HepG2 (cell line): Measurements from ENCODE around the gene BCO1. TPM values are rescaled to one million over a fixed set of nuclear protein-coding genes. Genes with fewer than 3 reads are reported as not detected.

Source experiments
- CBX2 ChIP-seq, 2 experiments: fragments of 200-600 bp in 1 of 2; sonication (generic); formaldehyde crosslinking in 1 of 2; IDR thresholded peaks; 2 replicates each; pipeline versions ENCODE4 v1.7.0 to v1.8.1; 2018 to 2022; ENCODE audit warnings: low read depth in 2 of 2, low read length in 1 of 2, mild to moderate bottlenecking in 1 of 2, missing genetic modification reagents in 1 of 2
- CHCHD3 ChIP-seq: sonication (generic); formaldehyde crosslinking; IDR thresholded peaks from 2 replicates; pipeline ENCODE4 v1.8.0; 2022; ENCODE audit warnings: mild to moderate bottlenecking, missing genetic modification reagents, moderate library complexity
- ELF1 ChIP-seq: sonication (generic); formaldehyde crosslinking; IDR thresholded peaks from 2 replicates; pipeline ENCODE4 v1.4.0; 2020; ENCODE audit warnings: missing genetic modification reagents
- KLF12 ChIP-seq: sonication (generic); formaldehyde crosslinking; IDR thresholded peaks from 2 replicates; pipeline ENCODE4 v1.4.0; 2020; ENCODE audit warnings: missing genetic modification reagents, borderline replicate concordance
- MYC ChIP-seq: sonication (generic); formaldehyde crosslinking; IDR thresholded peaks from 2 replicates; pipeline ENCODE4 v1.9.0; 2021; ENCODE audit warnings: missing genetic modification reagents, borderline replicate concordance
- MYNN ChIP-seq: sonication (generic); formaldehyde crosslinking; IDR thresholded peaks from 2 replicates; pipeline ENCODE4 v1.4.0; 2020; ENCODE audit warnings: mild to moderate bottlenecking, low read depth, missing genetic modification reagents
- NR3C1 ChIP-seq: sonication (generic); formaldehyde crosslinking; IDR thresholded peaks from 2 replicates; pipeline ENCODE4 v1.4.0; 2020; ENCODE audit warnings: missing genetic modification reagents
- PATZ1 ChIP-seq: sonication (generic); formaldehyde crosslinking; IDR thresholded peaks from 2 replicates; pipeline ENCODE4 v1.4.0; 2020; ENCODE audit warnings: missing genetic modification reagents
- POLR2AphosphoS2 ChIP-seq: IDR thresholded peaks from 2 replicates; pipeline ENCODE4 v1.6.1; 2011; ENCODE audit warnings: low read depth, low read length, improper control_type of control experiment
- PPARG ChIP-seq: conservative IDR thresholded peaks from 2 replicates; pipeline ENCODE4 v1.6.1; 2016; ENCODE audit warnings: missing biosample characterization, missing genetic modification reagents
- RXRB ChIP-seq: IDR thresholded peaks from 2 replicates; pipeline ENCODE4 v1.6.1; 2016; ENCODE audit warnings: borderline replicate concordance, missing genetic modification reagents, missing compliant biosample characterization
- SRSF1 ChIP-seq: fragments of 200-400 bp; formaldehyde crosslinking; optimal IDR thresholded peaks from 2 replicates; pipeline ENCODE3; 2017; ENCODE audit warnings: mild to moderate bottlenecking, low read depth, low read length, moderate library complexity
- TOE1 ChIP-seq: sonication (generic); formaldehyde crosslinking; IDR thresholded peaks from 2 replicates; pipeline ENCODE4 v1.4.0; 2020; ENCODE audit warnings: mild to moderate bottlenecking, missing genetic modification reagents
- TRAFD1 ChIP-seq: sonication (generic); formaldehyde crosslinking; IDR thresholded peaks from 2 replicates; pipeline ENCODE4 v1.5.1; 2020; ENCODE audit warnings: missing genetic modification reagents, mild to moderate bottlenecking, borderline replicate concordance
- ZBTB7B ChIP-seq: sonication (generic); formaldehyde crosslinking; IDR thresholded peaks from 2 replicates; pipeline ENCODE4 v1.4.0; 2020; ENCODE audit warnings: missing genetic modification reagents
- ZC3H4 ChIP-seq: sonication (generic); formaldehyde crosslinking; IDR thresholded peaks from 2 replicates; pipeline ENCODE4 v1.4.0; 2020; ENCODE audit warnings: missing genetic modification reagents, borderline replicate concordance
- ZKSCAN5 ChIP-seq: sonication (generic); formaldehyde crosslinking; IDR thresholded peaks from 2 replicates; pipeline ENCODE4 v1.5.1; 2020; ENCODE audit warnings: mild to moderate bottlenecking, missing genetic modification reagents
- ZNF430 ChIP-seq: sonication (generic); formaldehyde crosslinking; IDR thresholded peaks from 2 replicates; pipeline ENCODE4 v1.9.0; 2021; ENCODE audit warnings: mild to moderate bottlenecking, missing genetic modification reagents
- ZNF552 ChIP-seq: sonication (generic); formaldehyde crosslinking; IDR thresholded peaks from 2 replicates; pipeline ENCODE4 v1.9.0; 2022; ENCODE audit warnings: missing genetic modification reagents, mild to moderate bottlenecking, borderline replicate concordance
- ZNF772 ChIP-seq: sonication (generic); formaldehyde crosslinking; IDR thresholded peaks from 2 replicates; pipeline ENCODE4 v1.5.0; 2020; ENCODE audit warnings: mild to moderate bottlenecking, missing genetic modification reagents
- ZNF891 ChIP-seq: sonication (generic); formaldehyde crosslinking; IDR thresholded peaks from 2 replicates; pipeline ENCODE4 v1.5.0; 2020; ENCODE audit warnings: mild to moderate bottlenecking, missing genetic modification reagents
- polyA plus RNA-seq, 8 experiments: library from polyadenylated mRNA; depleted of rRNA in 3 of 8; stranded (reverse) in 7 of 8; unstranded in 1 of 8; fragments of >200 nt; fragmentation: Illumina TruSeq in 4 of 8; extraction: Trizol in 4 of 8; gene quantifications; 2 replicates each; pipeline versions ENCODE4 v1.2.1 to v1.2.3, GENCODE V29; 2011 to 2016; ENCODE audit warnings: low read depth in 4 of 8, missing spikeins in 1 of 8, mixed read lengths in 1 of 8; ENCODE audit not compliant: insufficient read depth in 1 of 8
- total RNA-seq, 5 experiments: library from RNA; depleted of rRNA; stranded (reverse); fragments of >200 nt; fragmentation: Illumina TruSeq; extraction: Trizol; gene quantifications; 2 replicates each; pipeline ENCODE4 v1.2.3, GENCODE V29; 2016; ENCODE audit warnings: low read depth in 1 of 5
- TF ChIP-seq, protein P1 (sequence below): sonication (generic); formaldehyde crosslinking; IDR thresholded peaks from 2 replicates; pipeline ENCODE4 v1.8.1; 2023; ENCODE audit warnings: missing genetic modification reagents, inconsistent platforms, borderline replicate concordance
- TF ChIP-seq, protein P2 (sequence below): sonication (generic); formaldehyde crosslinking; IDR thresholded peaks from 2 replicates; pipeline ENCODE4 v1.8.1; 2023; ENCODE audit warnings: mild to moderate bottlenecking, missing genetic modification reagents

The BCO1 gene
- total and polyA plus RNA-seq, 2 of the 13 experiments (the other 11 are each of a cell fraction or from before 2014, with no cell fraction given): 0.11 TPM; not detected in 1

- TF ChIP-seq PATZ1 (0 out of 2 replicates have a peak, but pooled peaks have one; percentile 23), SRSF1 (no peak), MYC (no peak), ZBTB7B (CRISPR knock-in tag) (peak; percentile 58; the same call in 1 of the 2 replicates), KLF12 (no peak), RXRB (CRISPR knock-in tag) (0 out of 2 replicates have a peak, but pooled peaks have one; percentile 16), ZNF552 (CRISPR knock-in tag) (no peak), NR3C1 (no peak), ZC3H4 (CRISPR knock-in tag) (no peak), POLR2AphosphoS2 (no peak), ZNF430 (CRISPR knock-in tag) (no peak), ELF1 (CRISPR knock-in tag) (peak; percentile 41; the same call in 1 of the 2 replicates), MYNN (CRISPR knock-in tag) (0 out of 2 replicates have a peak, but pooled peaks have one; percentile 56), ZNF891 (CRISPR knock-in tag) (peak; percentile 52; the same call in 1 of the 2 replicates), CBX2 (IDR thresholded peaks at IDR 0.05; ENCODE audit: low read depth, low read length) (no peak), CBX2 (CRISPR knock-in tag; IDR thresholded peaks at IDR 0.05; ENCODE audit: low read depth) (0 out of 2 replicates have a peak, but pooled peaks have one; percentile 25), ZKSCAN5 (no peak), ZNF772 (0 out of 2 replicates have a peak, but pooled peaks have one; percentile 40), TRAFD1 (CRISPR knock-in tag) (no peak), TOE1 (no peak), PPARG (CRISPR knock-in tag) (no peak), CHCHD3 (CRISPR knock-in tag) (no peak)
- TF ChIP-seq, protein P1, sequence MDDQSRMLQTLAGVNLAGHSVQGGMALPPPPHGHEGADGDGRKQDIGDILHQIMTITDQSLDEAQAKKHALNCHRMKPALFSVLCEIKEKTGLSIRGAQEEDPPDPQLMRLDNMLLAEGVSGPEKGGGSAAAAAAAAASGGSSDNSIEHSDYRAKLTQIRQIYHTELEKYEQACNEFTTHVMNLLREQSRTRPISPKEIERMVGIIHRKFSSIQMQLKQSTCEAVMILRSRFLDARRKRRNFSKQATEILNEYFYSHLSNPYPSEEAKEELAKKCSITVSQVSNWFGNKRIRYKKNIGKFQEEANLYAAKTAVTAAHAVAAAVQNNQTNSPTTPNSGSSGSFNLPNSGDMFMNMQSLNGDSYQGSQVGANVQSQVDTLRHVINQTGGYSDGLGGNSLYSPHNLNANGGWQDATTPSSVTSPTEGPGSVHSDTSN: no peak
- TF ChIP-seq, protein P2, sequence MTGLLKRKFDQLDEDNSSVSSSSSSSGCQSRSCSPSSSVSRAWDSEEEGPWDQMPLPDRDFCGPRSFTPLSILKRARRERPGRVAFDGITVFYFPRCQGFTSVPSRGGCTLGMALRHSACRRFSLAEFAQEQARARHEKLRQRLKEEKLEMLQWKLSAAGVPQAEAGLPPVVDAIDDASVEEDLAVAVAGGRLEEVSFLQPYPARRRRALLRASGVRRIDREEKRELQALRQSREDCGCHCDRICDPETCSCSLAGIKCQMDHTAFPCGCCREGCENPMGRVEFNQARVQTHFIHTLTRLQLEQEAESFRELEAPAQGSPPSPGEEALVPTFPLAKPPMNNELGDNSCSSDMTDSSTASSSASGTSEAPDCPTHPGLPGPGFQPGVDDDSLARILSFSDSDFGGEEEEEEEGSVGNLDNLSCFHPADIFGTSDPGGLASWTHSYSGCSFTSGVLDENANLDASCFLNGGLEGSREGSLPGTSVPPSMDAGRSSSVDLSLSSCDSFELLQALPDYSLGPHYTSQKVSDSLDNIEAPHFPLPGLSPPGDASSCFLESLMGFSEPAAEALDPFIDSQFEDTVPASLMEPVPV (CRISPR knock-in tag): no peak
These were observed 23.7 kb upstream of the BCO1 start (continued) for GRCh38 chr16:81214745-81215166.
